Measurements from ENCODE around the gene STPG3.

STPG3 gene

DNA sequence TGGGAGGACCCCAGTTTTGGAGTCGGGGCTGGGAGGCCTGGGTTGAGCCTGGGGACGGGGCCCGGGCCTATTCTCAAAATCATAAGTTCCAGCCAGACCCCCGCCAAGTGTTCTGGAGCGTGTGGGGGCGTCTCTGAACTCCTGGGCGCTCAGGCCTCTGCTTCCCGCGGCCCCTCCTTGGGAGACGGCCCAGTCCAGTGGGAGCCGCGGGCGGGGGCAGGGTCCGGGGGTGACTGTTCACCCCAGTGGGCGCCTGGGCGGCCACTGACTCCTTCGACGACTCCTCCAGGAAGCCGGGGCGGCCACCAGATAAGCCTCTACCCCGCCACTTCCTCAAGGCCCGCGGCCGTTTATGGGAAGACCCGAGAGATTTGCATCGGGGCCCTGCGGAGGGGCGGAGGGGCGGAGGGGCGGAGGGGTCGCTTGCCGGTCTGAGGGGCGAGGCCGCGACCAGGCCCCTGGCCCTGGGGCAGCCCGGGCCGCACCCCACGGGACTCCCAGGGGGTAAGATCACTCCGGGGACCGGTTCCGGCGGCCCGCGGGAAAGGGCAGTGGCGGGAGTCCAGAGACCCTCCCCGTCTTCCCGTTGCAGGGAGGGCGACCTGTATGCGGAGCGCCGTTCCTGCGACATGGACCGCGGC, 27.1 kb downstream of the STPG3 start:
- H3K27ac Mint-ChIP-seq = peak overlapping the region; percentile 85
- DNase-seq (ENCODE audit: low spot score) = no peak
- peaks cover 9% of the 10 kb centered on the region for H3K36me3 Mint-ChIP-seq (ENCODE audit: low read depth)

DNA sequence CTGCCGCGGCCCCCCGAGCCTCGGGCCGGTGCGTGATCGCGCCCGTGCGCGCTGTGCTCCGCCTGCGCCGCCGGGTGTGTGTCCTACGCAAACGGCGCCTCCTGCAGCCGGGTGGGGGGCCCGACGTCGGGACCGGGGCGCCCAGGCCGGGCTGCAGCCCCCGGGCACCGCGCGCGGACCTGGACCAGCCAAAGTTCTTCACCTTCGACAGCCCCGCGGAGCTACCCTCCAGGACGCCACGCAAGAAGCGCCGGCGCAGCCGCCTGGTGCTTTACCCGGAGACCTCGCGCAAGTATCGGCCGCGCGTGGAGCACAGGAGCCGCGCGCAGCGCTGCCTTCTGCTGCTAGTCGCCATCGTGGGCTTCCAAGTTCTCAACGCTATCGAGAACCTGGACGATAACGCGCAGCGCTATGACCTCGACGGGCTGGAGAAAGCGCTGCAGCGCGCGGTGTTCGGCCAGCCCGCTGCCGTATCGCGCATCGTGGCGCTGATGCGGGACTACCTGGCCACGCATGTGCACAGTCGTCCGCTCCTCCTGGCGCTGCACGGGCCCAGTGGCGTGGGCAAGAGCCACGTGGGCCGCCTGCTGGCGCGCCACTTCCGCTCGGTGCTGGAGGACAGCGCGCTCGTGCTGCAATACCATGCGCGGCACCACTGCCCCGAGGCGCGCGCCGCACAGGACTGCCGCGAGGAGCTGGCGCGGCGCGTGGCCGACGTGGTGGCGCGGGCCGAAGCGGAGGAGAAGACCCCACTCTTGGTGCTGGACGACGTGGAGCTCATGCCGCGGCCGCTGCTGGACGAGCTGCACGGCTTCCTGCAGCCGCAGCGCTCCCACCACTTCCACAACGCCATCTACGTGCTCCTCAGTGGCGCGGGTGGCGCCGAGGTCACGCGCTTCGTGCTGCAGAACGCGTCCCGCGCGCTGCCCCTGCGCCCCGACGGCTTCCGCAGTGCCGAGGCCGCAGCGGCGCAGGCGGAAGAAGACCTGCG, 27.9 kb downstream of the STPG3 start:
- Mint-ChIP-seq H3K27me3 (ENCODE audit: low read depth) (no peaks in the 10 kb centered on the region), H3K9me3 (no peaks in the 10 kb centered on the region), H3K4me3 (no peak overlapping the region), H3K27ac (no peak overlapping the region), H3K36me3 (ENCODE audit: low read depth) (peaks cover 5% of the 10 kb centered on the region), H3K4me1 (ENCODE audit: low read depth) (peaks cover 14% of the 10 kb centered on the region)
- DNase-seq (ENCODE audit: low spot score) = no peak

More for the DNA sequence above, 27.1 kb downstream of the STPG3 start:
- peak overlapping the region; percentile 93 for H3K4me3 Mint-ChIP-seq
- no peaks in the 10 kb centered on the region for H3K9me3 Mint-ChIP-seq
- H3K4me1 Mint-ChIP-seq (ENCODE audit: low read depth) = peaks cover 14% of the 10 kb centered on the region
- no peaks in the 10 kb centered on the region for H3K27me3 Mint-ChIP-seq (ENCODE audit: low read depth)

DNA sequence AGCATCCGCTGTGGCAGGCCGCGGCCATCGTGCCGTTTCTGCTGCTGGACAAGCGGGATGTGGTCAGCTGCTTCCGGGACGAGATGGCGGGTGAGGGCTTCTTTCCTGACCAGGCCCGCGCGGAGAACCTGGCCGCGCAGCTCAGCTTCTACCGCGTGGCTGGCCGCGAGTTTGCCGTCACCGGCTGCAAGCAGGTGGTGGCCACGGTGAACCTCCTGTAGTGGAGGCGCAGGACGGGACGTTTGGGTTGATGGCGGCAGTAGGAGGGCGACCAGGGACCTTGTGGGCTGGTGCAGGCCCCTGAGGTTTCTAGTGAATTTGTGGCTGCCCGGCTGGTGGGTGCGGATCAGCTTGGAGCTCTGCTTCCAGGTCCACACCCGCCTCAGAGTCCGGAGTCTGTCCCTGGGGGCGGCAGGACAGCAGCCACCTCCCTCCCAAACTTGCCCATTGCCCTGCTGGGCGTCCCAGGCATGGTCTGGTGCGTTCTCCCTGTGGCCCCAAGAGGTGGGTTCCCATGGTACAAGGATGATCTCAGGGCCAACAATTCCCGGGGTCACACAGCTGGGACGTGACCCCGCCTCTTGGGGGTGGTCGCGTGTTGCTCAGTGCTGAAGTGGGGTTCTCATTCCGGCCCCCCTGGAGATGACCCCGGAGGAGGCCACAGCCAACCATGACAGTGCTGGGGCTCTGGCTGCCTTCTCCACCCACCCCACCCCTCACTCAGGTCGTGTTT, 28.8 kb downstream of the STPG3 start:
- Mint-ChIP-seq H3K27ac (no peak overlapping the region), H3K36me3 (ENCODE audit: low read depth) (peaks cover 6% of the 10 kb centered on the region), H3K4me1 (ENCODE audit: low read depth) (peaks cover 14% of the 10 kb centered on the region), H3K9me3 (no peaks in the 10 kb centered on the region), H3K27me3 (ENCODE audit: low read depth) (no peaks in the 10 kb centered on the region), H3K4me3 (no peak overlapping the region)
- no peak for DNase-seq (ENCODE audit: low spot score)

DNA sequence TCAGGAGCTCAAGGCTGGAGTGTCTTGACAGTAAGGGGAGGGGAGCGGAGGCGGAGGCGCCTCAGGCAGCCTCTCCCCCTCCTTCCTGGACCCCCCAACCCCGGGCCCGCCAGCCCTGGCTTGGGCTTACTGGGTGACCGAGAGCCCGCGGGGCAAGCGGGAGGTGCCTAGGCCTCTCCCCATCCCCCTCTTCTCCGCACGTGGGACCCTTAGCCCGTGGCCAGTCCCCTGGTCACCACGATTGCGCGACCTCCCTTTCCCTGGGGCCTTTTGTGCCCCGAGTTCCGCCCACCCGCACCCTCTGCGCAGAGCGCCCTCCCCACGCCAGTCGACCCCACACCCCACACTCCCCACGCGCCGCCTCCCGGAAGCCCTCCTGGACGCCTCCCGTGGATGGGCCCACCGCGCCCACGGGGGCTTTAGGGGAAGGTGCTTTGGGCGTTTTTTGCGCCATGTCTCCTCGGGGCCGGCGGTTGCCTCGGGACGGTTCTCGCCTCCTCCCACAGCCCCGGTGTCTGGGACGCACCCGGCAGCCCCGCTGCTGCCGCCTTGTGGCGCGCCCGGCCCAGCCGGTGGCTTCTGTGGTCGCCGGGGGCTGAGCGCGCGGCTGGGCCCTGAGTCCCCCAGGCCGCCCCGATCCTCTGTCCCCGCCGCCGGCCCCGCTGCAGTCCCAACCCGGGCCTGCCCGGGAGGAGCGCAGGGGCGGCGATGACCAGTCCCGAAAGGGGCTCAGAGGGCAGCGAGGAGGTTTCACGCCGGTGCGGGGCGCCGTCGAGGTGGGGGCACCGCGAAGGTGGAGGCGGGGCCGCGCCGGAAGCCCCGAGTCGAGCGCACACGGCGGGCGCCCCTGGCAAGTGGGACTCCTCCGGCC, 29.6 kb downstream of the STPG3 start:
- H3K27ac Mint-ChIP-seq = no peak overlapping the region
- peaks cover 6% of the 10 kb centered on the region for H3K36me3 Mint-ChIP-seq (ENCODE audit: low read depth)
- H3K9me3 Mint-ChIP-seq = no peaks in the 10 kb centered on the region
- peaks cover 9% of the 10 kb centered on the region for H3K4me1 Mint-ChIP-seq (ENCODE audit: low read depth)
- no peak for DNase-seq (ENCODE audit: low spot score)
- H3K27me3 Mint-ChIP-seq (ENCODE audit: low read depth) = no peaks in the 10 kb centered on the region
- no peak overlapping the region for H3K4me3 Mint-ChIP-seq

DNA sequence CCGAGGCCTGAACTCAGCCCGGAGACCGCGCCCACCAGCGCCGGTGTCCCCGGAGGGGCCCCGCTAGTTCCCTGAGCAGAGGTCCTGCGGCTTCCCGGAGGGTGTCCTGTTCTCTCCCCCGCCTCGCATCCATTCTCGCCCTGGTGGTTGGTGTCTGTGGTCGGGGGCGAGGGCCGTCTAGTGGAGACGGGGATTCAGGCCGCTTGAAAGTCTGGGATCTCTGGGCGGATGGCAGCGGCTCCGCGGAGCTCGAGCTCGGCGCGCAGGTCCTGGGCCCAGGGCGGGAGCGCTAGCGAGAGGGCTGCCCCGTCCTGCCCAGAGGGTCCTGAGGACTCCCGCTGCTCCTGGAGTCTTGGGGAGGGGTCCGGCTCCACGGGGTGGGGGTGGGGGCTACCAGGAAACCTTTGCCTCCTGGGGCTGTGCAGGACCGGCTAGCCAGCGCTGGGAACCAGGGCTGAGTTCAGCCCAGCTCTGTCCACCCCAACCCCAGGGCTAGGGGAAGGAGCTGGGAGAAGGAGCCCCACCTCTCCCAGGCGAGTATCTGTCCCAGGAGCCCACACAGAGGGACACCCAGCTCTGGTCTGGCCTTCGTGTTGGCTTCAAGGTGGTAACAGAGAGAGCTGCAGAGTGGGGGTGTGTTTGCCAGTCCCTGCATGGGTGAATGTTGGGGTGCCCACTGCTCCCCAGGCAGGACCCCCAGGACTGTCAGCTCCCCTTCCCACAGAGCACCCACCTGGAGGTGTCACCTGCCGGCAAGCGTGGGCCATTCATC, 30.4 kb downstream of the STPG3 start:
- Mint-ChIP-seq H3K27me3 (ENCODE audit: low read depth) (no peaks in the 10 kb centered on the region), H3K27ac (no peak overlapping the region), H3K4me1 (ENCODE audit: low read depth) (peaks cover 9% of the 10 kb centered on the region), H3K9me3 (no peaks in the 10 kb centered on the region), H3K4me3 (no peak overlapping the region), H3K36me3 (ENCODE audit: low read depth) (peaks cover 6% of the 10 kb centered on the region)
- no peak for DNase-seq (ENCODE audit: low spot score)

DNA sequence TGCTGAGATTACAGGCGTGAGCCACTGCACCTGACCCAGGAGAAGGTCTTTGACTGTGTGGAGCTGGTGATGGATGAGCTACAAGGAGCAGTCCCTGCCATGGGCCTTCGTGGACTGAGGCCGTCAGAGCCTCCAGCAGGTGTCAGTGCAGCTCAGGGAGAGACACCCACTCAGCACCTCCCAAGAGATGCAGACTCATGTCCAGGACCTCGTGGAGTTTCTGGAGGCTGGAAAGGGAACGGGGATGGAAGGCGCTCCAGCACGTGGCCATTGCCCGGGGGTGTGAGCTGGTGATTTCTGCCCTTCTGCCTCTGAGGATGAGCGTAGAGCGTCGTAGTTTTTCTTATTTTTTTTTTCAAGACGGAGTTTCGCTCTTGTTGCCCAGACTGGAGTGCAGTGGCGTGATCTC, 35.9 kb downstream of the STPG3 start:
- Mint-ChIP-seq H3K27me3 (ENCODE audit: low read depth) (peaks cover 3% of the 10 kb centered on the region), H3K4me1 (ENCODE audit: low read depth) (peaks cover 3% of the 10 kb centered on the region), H3K36me3 (ENCODE audit: low read depth) (peaks cover 5% of the 10 kb centered on the region), H3K4me3 (no peak overlapping the region), H3K27ac (no peak overlapping the region), H3K9me3 (no peaks in the 10 kb centered on the region)
- DNase-seq (ENCODE audit: low spot score) = no peak

DNA sequence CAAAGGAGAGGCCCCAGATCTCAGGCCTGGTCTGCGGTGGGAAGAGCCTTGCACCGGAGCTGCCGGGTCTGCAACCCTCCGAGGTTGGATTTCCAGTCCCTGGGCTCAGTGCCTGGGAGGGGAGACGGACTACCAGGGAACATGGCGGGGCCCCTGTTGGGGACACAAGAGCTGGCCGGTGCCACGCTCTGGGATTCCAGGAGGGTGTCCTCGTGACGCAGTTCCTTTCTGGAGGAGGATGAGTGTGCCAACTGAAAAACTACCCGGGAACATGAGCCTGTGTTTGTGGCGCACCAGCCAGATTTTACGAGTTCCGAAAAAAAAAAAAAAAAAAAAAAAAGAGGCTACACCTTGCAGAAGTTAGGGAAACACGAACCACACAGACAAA, 42.0 kb downstream of the STPG3 start:
- H3K9me3 Mint-ChIP-seq = no peaks in the 10 kb centered on the region
- H3K27ac Mint-ChIP-seq = no peak overlapping the region
- H3K36me3 Mint-ChIP-seq (ENCODE audit: low read depth) = no peaks in the 10 kb centered on the region
- peaks cover 27% of the 10 kb centered on the region for H3K27me3 Mint-ChIP-seq (ENCODE audit: low read depth)
- H3K4me1 Mint-ChIP-seq (ENCODE audit: low read depth) = peaks cover 3% of the 10 kb centered on the region
- H3K4me3 Mint-ChIP-seq = no peak overlapping the region
- no peak for DNase-seq (ENCODE audit: low spot score)

DNA sequence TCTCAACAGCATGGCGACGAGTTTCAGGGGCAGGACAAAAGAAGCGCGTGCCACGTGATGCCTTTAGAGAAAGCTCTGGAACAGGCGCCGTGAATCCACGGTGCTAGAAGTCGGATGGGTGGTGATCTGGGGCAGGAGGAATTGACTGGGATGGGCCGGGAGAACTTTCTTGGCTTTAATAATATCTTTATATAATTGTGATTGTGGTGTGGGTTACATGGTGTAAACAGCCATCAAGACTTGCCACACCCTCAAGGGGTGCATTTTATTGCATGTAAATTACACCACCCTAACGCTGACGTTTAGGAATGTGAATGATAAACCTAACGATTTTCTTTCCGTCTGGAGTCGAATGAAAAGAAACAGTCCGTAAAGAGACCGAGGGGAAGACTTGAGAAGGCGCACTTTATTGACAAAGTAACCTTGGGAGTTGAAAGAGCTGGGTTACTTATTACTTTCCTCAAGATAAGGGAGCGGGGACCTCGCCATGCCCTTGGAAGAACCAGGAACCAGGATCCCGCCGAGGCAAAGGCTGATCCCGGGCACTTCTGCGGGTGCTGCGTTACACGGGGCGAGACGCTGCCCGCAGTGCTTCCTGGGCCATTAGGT, 42.5 kb downstream of the STPG3 start:
- Mint-ChIP-seq H3K36me3 (ENCODE audit: low read depth) (no peaks in the 10 kb centered on the region), H3K27ac (no peak overlapping the region), H3K27me3 (ENCODE audit: low read depth) (peaks cover 30% of the 10 kb centered on the region), H3K4me1 (ENCODE audit: low read depth) (peaks cover 3% of the 10 kb centered on the region), H3K9me3 (no peaks in the 10 kb centered on the region), H3K4me3 (no peak overlapping the region)
- no peak for DNase-seq (ENCODE audit: low spot score)

DNA sequence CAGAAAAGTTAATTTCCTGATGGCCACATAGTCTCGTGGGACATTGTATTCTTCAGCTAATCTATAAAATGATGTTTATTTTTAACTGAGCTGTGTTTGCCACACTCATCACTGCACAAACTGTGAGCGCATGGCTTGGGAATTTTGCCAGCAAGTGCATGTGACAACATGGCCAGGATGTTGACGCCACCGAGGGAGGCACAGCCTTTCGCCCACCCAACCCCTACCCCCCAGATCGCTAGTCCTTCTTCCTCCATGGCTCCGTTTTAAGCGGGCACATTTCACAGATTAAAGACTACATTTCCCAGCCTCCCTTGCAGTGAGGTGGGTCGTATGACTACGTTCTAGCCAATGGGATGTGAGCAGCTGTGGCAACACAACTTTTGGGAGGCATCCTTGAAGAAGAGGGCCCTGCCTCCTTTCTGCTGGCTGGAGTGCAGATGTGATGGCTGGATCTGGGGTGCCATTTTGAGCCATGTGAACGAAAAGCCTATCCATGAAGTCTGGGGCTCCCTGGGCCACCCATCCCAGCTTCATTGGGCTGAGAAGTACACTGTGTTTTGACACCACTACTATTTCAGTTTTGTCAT, 43.1 kb downstream of the STPG3 start:
- Mint-ChIP-seq H3K27ac (no peak overlapping the region), H3K4me1 (ENCODE audit: low read depth) (peaks cover 3% of the 10 kb centered on the region), H3K9me3 (no peaks in the 10 kb centered on the region), H3K27me3 (ENCODE audit: low read depth) (peaks cover 35% of the 10 kb centered on the region), H3K36me3 (ENCODE audit: low read depth) (no peaks in the 10 kb centered on the region), H3K4me3 (peak overlapping the region; percentile 34)
- DNase-seq (ENCODE audit: low spot score) = no peak

DNA sequence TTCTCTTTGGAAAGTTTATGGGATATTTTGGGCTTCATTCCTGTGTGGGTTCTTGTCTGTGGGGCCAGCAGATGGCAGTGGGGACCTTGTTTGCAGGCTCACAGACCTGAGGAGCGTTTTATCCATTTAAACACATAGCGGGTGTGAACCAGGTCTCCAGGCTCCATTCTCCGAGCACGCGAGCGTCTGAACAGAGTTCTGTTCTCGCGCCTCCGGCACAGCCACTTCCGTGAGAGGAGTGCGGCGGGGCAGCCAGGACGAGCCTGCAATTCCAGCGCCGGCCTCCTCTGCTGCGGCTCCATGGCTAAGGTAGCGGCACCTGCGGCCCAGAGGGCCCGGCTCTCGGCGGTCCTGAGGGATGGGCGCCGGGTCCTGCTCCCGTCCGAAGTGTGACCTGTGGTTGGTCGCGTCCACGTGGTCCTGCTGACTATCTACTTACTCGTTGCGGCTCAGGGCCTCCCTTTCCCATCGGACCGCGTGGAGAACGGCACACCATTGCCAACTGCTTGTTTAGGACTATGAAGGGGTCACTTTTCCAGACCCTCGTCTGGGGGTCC, 43.7 kb downstream of the STPG3 start:
- Mint-ChIP-seq H3K4me1 (ENCODE audit: low read depth) (peaks cover 3% of the 10 kb centered on the region), H3K36me3 (ENCODE audit: low read depth) (no peaks in the 10 kb centered on the region), H3K4me3 (peak overlapping the region; percentile 34), H3K27ac (no peak overlapping the region), H3K9me3 (no peaks in the 10 kb centered on the region), H3K27me3 (ENCODE audit: low read depth) (peaks cover 38% of the 10 kb centered on the region)
- DNase-seq (ENCODE audit: low spot score) = no peak

DNA sequence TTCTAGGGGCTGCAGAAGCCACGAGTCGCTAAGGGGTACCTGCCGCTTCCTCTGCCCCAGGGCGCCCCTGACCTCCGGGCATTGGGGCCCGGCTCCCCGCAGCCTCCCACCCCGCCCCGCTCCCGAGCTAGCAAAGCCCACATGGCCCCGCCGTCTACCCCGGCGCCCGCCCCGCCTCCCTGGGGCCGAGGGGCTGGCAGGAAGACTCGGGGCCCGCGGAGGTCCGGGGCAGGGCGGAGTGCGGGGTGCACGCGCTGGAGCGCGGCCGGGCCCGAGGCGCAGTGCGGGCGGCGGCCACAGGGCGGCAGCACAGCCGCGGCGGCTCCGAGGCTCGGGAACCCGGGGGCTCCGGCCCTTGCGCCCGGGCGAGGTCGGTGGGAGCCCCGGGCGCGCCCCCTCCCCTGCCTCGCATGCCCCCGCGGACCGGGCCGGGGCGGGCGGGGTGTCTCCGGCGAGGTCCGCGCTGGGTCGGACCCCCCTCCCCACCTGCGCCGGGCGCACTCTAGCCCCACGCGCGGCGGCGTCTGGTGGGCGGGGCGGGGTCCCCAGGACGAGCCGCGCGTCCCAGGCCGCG, 44.2 kb downstream of the STPG3 start:
- no peak overlapping the region for H3K27ac Mint-ChIP-seq
- no peaks in the 10 kb centered on the region for H3K9me3 Mint-ChIP-seq
- H3K4me3 Mint-ChIP-seq = no peak overlapping the region
- H3K36me3 Mint-ChIP-seq (ENCODE audit: low read depth) = no peaks in the 10 kb centered on the region
- H3K27me3 Mint-ChIP-seq (ENCODE audit: low read depth) = peaks cover 42% of the 10 kb centered on the region
- peak; percentile 59 for DNase-seq (ENCODE audit: low spot score)
- peaks cover 3% of the 10 kb centered on the region for H3K4me1 Mint-ChIP-seq (ENCODE audit: low read depth)

Data from T-helper 2 cell treated with Interferon-gamma antibody and Interleukin-4, amounts not matched to agents 5 μg/mL and 100 μg/mL, for 36 hours (primary cell).